Measurements from ENCODE around the gene OR6C76.
"Not testable (repeated sequence)": the region's sequence is repeated elsewhere in the genome, so short reads cannot be mapped to it uniquely, and the experiment has no call there.

OR6C76 gene

DNA sequence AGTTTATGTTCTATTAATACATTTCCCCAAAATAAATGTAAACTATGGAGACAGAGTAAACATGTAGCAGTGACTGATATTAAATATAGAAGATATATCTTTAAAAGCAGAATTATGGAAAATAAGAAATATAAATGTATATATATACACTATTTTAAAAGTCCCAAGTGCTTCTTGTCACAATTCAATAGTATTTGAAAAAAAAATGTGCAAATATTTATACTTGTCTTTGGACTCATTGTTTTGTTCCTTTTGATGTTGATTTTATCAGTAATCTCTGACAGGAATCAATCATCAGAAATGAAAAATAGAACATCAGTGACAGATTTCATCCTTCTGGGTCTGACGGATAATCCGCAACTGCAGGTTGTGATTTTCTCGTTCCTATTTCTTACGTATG is at the start of gene OR6C76:
OR6C76 (plus strand) TSS at position 301 of the 400 bp plus-strand sequence; CDS start at position 301, 0 bp downstream.
- no peak for FAIRE-seq

DNA sequence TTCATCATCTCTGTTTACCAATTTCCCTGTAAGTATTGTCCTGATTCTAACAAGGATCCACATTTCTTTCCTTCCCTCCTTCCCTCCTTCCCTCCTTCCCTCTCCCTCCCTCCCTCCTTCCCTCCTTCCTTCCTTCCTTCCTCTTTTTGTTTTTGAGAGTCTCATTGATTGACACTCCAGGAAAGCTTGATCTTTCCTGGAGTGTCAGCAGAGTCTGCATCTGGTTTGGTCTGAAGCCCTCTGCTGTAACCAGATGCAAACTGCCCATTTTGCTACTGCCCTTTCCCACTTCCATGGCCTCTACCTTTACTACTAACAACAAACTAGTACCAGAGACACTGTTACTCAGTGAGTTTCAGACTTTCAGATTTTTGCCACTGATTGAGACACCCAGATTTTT is 40.2 kb upstream of the OR6C76 start:
- no peak for FAIRE-seq

DNA sequence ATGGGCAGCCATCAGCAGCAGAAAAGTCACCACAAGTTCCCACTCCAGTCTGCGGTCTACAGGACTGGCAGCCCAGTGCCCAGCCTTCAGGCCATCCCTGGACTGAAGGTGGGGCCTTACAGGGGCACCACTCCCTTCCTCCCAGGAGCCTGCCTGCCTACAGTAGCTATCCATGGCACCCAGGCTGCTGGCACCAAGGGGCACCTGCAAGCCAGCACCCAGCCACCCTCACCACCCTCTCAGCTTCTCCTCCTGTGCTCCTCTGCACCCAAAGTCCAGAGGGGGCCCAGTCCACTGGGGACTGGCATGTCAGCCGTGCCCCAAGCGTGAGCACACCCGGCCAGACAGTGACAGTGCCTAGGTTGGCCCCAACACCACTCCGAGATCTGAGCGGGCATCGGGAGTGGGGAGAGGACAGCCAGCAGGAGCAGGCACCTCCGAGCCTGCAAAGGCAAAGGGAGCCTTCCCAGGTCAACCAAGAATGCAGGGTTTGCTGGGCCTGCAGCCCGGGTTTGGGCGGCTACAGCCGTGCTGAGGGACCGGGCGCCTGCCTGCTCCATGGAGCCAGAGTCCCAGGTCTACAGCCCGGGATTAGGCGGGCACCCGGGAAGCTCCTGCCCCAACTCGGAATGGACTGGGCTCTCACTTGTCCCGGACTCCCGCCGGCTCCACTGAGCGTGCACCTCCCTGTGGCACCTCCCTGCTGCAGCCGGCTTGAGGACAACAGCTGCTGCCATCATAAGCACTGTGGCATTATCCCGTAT is 33.8 kb upstream of the OR6C76 start:
- FAIRE-seq: no peak

DNA sequence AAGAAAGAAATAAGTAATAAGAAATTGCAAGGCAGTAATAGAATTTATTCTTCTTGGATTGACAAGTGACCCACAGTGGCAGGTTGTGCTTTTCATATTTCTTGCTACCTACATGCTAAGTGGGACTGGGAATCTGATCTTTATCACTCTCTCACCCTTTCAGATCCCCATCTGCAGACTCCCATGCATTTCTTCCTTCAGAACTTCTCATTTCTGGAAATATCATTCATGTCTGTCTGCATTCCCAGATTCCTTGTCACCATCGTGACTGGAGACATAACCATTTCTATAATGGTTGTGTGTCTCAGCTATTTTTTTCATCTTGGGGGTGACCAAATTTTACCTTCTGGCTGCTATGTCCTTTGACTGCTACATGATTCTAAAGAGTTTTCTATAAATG is 29.7 kb upstream of the OR6C76 start:
- no peak for FAIRE-seq

DNA sequence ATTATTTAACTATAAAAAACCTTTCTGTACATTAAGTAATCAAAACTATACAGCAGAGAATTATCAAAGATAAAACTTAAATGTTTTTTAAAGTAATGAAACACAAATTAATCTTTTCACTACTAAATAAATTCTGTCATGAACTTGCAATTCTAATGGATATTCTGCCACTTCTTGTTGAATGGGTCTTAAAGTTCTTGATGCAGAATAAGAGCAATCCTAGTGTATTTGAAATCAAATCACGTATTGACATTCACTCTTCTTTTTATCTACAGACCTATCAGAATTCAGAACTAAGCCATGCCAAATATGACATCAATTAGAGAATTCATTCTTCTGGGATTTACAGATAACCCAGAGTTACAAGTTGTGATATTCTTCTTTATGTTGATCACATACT is 25.8 kb upstream of the OR6C76 start, which contains the start of gene OR6C65:
OR6C65 (plus strand) TSS at position 301 of the 400 bp plus-strand sequence; CDS start at position 301, 0 bp downstream.
- no peak for FAIRE-seq

DNA sequence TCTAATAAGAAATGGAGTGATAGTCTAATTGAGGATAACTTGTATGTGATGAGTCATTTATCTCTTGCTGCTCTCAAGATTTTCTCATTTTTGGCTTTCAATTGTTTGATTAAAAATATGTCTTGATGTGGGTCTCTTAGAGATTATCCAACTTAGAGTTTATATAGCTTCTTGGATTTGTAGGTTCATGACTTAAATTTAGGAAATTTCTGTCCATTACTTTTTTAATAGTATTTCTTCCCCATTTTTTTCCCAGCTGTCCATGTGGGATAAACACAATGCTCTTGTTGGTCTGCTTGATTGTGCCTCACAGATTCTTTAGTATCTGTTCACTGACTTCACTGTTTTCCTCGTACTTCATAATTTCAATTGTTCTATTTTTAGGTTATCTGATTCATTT is 18.2 kb upstream of the OR6C76 start:
- FAIRE-seq: no peak

DNA sequence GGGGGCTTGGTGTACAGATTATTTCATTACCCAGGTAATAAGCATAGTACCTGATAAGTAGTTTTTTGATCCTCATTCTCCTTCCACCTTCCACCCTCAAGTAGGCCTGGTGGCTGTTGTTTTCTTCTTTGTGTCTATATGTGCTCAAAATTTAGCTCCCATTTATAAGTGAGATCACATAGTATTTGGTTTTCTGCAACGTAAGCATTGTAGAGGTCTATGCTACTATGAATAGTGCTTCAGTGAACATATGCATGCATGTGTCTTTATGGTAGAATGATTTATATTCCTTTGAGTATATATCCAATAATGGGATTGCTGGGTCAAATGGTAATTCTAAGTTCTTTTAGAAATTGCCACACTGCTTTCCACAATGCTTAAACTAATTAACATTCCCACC is 16.9 kb upstream of the OR6C76 start:
- FAIRE-seq: not testable (repeated sequence)

DNA sequence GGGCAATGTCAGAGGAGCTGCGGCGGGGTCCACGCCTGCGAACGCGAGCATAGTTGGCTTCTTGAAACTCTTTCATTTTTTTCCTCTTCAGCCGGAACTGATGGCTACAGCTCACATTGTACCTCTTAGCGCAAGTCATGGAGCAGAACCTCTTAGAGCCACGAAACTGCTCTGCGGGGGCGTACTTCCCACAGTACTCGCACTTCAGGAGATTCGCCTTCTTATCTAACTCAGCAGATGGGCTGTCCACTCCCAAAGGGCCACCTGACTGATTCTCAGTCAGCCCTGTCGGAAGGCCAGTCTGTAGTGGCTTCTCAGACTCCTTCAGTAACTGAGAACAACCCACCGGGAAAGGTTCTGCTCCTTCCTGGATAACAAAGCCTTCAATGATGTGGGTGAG is 13.9 kb upstream of the OR6C76 start:
- not testable (repeated sequence) for FAIRE-seq

DNA sequence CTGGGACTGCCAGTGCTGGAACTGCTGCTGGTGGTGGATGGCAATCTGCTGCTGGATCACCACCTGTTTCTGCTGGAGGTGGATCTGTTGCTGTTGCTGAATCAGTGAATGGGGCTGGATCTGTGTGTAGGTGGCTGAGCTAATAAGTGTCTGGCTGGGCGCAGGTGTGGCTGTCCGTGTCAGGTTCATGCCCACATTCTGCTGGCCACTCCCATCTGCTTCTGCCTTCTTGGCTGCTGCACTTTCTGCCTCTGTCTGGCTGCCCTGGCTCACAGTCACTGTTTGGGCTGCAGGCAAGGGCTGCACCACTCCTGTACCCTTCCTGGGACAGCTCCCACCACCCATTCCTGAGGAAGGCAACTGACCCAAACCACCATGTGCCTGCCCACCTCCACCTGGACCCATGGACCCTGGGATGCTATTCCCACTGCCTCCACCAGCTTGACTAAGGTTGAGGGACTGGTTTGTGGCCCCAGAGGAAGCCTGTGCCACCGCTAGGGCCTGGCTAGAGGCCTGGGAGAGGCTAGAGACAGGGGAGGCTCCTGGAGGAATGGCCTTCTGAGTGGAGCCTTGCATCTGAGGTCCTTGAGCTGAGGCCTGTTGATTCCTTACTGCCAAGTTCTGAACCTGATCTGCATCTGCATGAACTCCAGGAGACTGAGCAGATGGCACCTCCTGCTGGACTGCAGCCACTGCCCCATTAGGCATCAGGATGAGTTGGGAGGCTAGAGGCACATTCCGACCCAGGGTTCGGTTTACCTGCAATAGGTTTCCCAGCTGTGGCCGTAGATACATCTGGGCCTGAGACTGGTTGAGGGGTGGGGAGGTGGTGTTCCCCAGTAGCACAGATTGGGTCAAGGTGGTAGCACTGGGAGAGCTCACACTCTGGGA is 12.3 kb upstream of the OR6C76 start:
- not testable (repeated sequence) for FAIRE-seq

DNA sequence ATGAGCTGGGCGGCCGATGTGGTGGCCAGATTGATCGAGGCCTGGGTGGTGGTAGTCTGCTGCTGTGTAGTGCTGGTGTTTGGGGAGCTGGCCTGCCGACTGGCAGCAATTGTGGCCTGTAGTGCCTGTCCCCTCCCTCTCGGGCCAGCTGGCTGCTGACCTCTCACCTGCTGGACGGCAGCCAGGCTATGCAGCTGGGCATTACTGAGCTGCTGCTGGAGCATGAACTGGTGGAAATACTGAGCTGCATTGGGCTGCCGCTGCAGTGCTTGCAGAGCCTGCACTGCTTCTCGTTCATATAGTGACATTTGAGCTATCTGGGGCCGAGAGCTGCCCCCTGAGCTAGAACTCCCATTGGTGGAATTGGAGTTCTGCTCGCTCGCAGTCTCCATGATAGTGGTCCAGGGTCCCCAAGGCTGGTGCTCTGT is 11.6 kb upstream of the OR6C76 start:
- FAIRE-seq: not testable (repeated sequence)

DNA sequence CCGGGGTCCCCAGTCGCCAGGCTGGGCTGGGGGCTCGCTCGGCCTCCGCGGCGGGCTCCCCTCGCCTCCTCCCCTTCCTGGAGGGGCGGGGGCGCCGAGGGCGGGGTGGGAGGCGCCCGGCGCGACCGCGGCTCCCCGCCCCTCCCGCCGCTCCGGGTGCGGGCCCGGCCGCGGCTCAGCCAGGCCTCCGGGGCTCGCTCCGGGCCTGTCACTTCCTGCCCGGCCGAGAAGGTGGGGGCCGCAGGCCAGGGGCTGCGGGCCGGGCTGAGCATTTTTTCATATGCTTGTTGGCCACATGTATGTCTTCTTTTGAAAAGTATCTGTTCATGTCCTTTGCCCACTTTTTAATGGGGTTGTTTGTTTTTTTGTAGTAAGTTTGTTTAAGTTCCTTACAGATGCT is 11.2 kb upstream of the OR6C76 start:
- FAIRE-seq: not testable (repeated sequence)

DNA sequence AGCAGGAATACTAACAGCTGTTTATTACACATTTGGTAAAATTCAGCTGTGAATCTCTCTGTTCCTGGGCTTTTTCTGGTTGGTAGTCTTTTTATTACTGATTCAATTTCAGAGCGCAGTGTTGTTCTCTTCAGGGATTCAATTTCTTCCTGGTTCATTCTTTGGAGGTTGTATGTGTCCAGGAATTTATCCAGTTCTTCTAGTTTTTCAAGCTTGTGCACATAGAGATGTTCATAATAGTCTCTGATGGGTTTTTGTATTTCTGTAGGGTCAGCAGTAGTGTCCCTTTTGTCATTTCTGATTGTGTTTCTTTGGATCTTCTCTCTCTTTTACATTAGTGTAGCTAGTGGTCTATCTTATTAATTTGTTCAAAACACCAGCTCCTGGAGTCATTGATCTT is 9.1 kb upstream of the OR6C76 start:
- FAIRE-seq: no peak

DNA sequence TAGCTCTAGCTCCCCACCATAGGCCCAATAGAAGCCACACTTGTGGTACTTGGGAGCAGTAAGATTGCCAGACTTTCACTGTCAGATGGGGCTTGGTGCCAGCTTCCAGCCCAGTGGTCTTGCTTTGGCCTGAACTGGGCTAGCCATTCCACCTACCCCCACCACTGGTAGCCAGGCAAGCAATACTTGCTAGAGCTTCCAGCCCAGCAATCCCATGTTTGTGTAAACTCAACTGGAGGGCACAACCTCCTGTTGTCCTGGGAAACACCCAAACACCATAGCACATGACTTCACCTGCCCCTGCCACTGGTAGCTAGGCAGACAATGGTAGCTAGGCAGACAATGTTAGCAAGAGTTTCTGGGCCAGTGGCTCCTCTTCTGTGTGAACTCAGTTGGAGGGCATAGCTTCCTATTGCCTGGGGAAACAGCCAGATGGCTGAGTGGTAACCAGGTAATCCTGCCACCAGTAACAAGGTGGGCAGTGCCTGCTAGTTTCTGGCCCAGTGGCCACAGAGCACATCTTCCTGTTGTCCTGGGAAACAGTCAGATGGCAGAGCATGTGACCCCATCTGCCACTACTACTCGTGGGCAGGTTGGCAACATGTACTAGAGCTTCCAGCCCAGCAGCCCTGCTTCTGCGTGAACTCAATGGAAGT is 5.6 kb upstream of the OR6C76 start:
- FAIRE-seq: no peak

DNA sequence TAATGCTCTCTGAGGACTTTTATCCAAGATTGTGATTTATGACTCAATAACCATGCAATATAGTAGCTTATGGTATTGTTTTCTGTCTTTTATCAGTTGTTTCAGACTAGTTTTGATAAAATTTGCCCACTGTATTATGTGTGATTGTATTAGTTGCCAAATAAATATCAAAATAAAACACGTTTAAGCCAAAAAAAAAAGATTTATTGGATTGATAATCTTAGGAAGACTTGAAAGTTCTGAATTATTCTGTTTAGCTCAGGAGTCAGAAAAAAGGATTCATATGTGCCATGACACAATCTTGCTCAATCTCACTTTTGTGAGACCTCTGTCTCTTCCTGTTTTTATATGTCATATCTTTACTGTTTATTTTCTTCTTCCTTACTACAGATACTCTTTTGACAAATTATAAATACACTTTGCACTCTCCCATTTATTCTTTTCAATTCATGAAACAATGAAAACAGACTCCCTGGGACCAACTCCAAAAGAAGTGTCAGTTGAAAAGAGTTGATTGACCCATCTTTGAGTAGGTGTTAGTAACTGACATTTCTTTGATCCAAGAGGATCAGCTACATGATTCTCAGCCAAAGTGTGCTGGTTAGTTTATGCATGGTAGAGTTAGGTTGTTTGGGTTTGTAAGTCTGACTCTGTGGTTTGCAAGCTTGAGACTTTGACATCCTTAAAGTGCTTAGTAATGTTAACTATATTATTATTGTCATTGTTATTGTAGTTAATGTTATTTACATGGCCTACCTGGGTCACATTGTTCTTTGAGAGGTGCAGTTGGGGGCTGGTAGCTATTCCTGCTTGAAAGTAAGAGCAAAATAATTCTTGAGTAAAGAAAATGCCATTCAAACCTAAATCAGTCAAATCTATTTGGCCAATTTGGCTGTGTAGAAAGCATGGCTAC is 2.5 kb downstream of the OR6C76 start:
- FAIRE-seq: no peak

DNA sequence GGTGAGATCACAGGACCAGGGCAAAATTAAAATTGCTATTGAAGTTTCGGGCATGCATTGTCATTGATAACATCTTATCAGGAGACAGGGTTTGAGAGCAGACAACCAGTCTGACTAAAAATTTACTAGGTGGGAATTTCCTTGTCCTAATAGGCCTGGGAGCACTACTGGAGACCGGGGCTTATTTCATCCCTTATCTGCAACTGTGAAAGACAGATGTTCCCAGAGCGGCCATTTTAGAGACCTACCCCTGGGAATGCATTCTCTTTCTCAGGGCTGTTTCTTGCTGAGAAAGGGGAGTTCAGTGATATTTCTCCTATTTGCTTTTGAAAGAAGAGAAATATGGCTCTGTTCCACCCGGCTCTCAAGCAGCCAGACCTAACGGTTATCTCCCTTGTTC is 15.2 kb downstream of the OR6C76 start:
- not testable (repeated sequence) for FAIRE-seq

DNA sequence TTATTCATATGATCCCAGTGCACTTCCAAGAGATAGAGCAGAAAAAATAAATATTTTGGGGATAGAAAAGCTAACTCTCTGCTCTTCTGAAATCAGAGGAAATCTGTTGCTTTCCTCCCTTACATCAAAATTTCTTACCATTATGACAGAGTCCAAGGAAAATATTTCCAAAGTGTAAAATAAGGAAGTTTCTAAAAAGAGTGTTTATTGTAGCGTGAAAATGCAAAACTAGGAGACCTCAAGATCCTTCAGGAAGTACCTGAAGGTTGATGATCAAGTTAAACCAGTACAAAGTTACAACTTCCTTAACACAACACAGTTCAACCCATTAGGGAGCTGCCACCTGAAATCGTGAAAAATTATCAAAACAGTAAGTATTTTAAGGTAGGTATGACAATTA is 17.7 kb downstream of the OR6C76 start, which contains the start of gene OR6C2:
OR6C2 (plus strand) TSS at position 301 of the 400 bp plus-strand sequence. CDS start 8,138 bp downstream, outside the sequence.
- no peak for FAIRE-seq

DNA sequence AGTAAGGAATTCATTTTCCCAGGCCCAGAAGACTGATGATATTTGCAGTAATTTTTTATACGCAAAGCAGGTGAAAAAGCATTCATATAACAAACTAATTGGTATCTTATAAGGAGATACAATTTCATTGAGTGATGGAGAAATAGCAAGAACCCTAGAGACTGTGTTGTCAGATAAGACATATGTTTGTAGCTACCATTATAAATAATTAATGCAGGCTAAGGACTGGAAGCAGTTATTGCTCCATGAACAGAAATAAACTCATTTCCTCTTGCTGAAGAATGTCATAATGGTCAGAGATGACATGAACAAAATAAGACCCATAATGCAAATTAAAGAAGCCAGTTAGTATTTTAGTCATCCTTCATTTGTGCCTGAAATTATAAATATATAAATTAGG is 19.3 kb downstream of the OR6C76 start:
- no peak for FAIRE-seq

DNA sequence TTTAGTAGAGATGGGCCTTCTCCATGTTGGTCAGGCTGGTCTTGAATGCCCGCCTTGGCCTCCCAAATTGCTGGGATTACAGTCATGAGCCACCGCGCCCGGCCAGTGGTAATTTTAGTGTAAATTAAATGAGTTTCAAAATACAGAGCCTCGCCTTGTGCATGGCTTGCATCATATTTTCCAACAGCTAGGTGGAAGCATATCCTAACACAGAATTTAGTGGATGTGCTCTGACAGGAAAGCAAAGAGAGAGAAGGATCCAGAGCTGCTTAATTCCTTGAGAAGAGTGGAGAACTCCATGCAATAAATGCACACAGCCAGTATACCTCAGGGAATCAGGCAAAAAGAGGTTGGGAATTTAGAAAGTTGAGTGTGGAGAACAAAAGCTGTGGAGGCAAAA is 20.3 kb downstream of the OR6C76 start:
- FAIRE-seq: no peak

DNA sequence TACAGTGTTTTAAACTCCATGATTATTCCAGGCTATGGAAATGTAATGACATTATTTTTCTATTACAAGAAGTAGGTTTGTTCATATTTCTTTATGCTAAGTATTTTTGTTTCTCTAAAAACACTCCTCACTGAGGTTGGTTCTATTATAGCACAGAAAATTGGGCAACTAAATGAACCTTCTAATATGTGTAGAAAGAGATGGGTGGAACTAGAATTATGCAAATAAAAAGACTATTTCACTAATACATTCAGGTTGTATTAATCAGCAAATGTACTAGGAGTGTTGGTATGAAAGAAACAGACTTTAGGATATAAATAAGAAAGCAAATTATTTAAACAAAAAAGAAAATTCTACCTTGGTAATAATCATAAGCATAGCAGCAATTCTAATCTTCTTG is 22.8 kb downstream of the OR6C76 start:
- no peak for FAIRE-seq

DNA sequence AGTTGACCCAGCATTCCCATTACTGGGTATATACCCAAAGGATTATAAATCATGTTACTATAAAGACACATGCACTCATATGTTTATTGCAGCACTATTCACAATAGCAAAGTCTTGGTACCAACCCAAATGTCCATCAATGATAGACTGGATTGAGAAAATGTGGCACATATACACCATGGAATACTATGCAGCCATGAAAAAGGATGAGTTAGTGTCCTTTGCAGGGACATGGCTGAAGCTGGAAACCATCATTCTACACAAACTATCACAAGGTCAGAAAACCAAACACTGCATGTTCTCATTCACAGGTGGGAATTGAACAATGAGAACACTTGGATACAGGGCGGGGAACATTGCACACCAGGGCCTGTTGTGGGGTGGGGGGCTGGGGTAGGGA is 38.9 kb downstream of the OR6C76 start:
- FAIRE-seq: not testable (repeated sequence)

DNA sequence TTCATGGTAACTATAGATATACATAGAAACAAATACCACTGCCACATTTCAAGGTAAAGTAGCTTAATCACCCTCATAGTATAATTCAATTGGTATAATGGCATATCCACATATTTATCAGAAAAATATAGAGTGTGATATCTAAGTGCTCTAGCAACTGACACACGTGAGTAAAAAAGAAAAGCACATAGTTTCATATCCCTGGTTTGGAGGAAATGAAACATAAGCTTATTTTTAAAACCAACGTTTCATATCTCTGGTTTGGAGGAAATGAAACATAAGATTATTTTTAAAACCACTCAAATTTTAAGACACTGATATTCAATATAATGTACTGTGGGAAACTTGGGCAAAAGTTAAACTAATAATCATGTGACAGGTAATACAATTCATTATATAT is 41.8 kb downstream of the OR6C76 start:
- FAIRE-seq: no peak

DNA sequence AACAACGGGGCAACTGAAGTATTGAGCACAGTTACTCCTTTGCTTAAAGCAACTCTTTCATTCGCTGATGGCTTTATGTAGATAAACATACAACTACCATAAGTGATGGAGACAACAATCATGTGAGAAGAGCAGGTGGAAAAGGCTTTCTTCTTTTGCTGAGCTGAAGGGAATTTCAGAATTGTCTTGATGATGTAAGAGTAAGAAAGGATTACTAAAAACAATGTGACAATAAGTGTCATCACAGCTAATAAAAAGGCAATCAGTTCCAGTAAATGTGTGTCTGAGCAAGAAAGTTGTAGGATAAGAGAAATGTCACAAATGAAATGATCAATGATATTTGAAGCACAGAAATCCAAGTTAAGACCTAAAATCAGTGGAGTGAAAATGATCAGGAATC is 43.2 kb downstream of the OR6C76 start:
- no peak for FAIRE-seq
